H54 (cell line): ENCODE measurements around the gene MBNL1.

Source experiments
- DNase-seq: peaks from one replicate; pipeline ENCODE4 v3.0.0; 2011; ENCODE audit warnings: low spot score, mixed read lengths; ENCODE audit not compliant: insufficient read length
- FAIRE-seq: peaks from 3 replicates; lab custom pipeline; 2011; peaks lifted over from hg19 to GRCh38; lab: Jason Lieb, UNC
- POLR2A ChIP-seq: IDR thresholded peaks from 2 replicates; pipeline ENCODE4 v1.6.1; 2011; ENCODE audit warnings: low read depth, mild to moderate bottlenecking, low read length

MBNL1 gene

DNA sequence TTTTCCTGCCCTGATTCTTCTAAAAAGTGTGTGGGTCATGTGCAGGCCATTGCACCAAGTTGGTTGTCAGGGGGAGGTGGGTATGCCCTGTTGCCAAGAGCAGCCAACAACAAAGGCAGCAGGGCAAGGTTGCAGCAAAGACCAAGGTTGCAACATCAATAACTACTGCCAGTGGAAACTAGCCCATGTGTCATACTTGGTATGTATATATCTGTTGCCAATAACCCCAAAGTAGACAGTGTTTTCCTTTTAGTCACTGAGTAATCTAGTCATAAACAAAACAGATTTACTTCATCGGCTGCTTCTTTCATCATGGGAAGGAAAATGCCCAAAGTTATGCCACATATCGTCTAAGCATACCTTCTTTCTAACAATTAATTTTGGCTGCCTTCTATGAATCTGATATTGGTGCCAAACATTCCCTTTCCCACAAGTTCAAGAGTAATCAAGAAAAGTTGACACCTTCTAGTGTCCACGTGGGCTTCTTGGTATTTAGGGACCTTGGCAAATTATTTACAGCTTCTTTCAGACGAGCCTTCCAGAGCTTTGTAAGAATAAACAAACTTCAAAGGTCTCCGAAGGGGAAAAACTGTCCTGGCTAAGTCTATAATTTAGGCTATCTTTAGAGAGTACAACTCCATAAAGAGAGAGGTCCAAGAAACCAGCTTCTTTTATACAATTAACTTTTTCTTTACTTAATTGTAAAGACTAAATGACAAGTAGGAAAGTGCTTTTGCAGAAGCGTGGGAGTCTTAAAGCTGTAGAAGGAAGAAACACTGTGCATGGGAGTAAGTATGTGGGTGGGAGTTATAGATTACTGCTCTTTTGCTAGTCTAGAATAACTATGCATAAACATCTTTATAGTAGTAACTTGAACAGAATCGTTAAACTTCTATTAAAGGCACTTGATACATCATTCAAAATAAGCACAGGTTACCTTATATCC lies 10.0 kb upstream of the MBNL1 start:
- TF ChIP-seq POLR2A = no peak
- DNase-seq = peak; percentile 38
- peak; percentile 100 for FAIRE-seq

DNA sequence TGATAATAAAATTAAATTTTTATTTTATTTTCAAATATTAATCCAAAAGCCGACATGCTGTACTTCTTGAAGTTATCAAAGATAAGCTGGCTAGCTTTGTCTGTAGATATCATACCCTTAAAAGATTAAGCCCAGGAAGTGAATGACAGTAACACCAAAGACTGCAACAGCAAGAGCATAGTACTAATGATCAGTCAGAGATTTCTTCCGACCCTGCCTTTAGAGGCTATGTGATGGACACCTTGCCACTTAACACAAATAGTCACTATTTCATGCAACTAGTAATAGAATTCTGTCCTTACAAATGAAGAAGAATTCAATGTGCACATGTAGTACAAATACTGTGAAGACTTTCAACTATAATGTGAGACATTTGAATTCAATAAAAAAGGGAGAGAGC lies 9.3 kb upstream of the MBNL1 start:
- no peak for TF ChIP-seq POLR2A
- DNase-seq (no peak), FAIRE-seq (no peak)

DNA sequence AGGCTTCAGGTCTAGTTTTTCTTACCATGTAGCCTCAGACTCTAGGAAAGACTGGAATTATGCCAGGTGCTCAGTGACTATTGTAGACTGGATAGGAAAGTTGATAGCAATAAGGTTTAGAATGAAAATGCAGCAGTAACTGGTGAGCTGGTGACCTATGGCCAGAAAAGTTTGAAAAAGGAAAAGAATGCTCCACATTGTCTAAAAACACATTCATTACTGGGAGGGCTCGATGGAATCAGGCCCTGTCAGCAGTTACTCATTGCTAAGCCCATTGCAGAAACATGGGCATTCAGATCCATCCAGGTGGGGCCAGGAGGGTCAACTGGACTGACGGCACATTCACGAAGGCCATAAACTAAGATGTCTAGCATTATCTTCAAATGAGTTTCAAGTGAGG lies 8.7 kb upstream of the MBNL1 start:
- no peak for TF ChIP-seq POLR2A
- DNase-seq = no peak
- peak; percentile 76 for FAIRE-seq

DNA sequence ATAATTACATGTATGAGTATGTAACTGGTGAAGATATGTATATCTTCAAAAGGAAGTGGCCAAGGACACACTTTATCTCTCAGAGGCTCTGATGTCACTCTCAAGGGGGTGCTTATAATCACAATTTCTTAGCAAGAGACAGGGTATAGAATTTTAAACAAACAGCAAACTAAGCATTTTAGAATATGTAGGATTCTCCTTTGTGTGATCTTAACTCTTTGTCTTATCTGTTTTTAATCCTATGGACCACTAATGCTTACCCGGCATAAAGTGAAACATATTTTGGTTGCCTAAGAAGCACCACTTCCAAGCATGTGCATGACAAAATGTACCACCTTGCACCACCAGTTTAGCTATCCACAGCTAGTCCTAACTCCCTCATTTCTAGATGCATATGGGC lies 8.2 kb upstream of the MBNL1 start:
- TF ChIP-seq POLR2A = no peak
- DNase-seq (no peak), FAIRE-seq (peak; percentile 15)

DNA sequence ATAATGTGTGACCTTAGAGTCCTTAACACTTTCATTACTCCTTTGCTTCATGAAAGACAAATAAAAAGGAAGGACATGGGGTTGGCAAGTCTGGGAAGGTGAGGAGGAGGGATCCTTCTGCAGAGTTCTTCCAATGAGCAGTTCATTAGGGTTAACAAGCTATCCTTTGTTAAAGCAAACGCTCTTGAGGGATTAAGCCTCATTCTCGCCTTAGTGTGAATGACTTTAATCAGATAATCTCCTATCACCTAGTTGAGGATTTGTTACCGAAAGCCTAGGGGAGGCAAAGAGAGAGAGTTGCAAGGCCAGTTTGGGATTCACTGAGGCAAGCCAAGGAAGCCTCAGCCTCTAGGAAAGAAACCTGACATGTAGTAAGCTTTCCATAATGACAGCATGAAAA lies 7.4 kb upstream of the MBNL1 start:
- TF ChIP-seq POLR2A = no peak
- DNase-seq = no peak
- FAIRE-seq = no peak

DNA sequence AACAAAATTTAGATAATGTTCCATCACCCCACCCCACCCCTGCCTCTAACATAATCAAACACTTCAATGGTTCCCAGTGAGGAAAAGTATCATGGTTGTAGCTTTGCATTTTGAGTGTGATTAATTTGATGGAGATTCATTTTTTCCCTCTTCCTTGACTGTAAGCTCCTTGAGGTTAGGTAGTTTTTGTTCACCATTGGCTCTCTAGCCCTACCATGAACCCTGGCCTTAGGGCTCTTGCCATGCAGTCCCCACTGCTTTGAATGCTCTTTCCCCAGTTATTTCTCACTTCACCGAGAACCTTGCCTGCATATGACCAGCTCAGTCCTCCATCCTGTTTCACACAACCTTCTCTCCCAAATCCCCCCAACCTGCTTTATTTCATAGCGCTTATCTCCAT lies 5.0 kb upstream of the MBNL1 start:
- no peak for DNase-seq
- no peak for TF ChIP-seq POLR2A
- no peak for FAIRE-seq

DNA sequence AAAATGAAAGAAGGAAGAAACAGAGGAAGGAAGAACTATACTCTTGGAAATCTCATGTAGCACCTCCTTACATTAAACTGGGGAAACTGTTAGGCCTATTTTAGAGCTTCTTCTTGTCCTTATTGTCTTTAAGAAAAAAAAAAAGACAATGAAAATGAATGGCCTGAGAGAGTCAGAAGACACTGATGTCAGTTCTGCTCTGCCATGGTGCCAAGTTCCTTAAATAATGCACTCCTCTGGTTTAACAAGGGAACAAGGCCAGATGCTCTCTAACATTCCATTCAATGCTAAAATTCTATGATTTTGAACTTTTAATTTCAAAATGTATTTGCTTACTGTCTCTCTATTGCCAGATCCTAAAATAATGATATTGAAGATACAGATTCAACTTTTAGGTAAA lies 4.4 kb upstream of the MBNL1 start:
- no peak for TF ChIP-seq POLR2A
- no peak for FAIRE-seq
- DNase-seq = no peak

DNA sequence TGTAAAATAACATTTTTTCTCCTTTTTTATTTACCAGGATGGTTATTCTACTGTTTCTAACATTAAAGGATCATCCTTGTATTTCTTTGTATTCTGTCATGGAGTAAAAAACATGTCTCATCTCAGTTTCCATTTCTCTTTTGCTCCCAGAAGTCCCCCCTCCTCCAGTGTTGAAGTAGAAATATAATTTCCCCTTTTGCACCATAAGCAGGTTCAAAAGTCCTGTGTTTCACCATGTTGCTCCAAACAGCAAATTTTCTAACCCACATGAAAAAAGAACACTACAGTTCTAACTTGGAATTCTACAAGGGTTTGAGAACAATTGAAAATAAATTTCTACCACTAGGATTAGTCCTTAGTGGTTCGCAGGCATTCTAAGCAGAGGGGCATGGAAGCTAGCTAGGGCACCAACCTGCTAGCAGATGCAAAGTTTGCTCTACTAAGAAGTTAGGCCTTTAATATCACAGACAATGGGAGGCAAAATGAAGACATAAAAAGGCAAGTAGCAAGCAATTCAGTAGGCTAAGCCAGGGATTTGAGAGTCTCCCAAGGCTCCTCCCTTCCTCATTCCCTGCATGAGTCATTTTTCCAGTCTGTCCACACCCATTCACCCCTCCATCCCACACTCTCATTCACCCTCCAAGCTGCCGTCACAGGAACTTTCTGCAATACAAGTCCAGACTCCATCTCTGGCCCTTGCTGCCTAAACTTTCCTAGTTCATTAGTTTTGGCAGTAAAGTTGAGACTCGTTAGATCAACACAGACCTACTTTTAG lies 2.3 kb upstream of the MBNL1 start:
- DNase-seq = peak; percentile 31
- peak; percentile 52; the same call in 1 of the 2 replicates for TF ChIP-seq POLR2A
- FAIRE-seq = peak; percentile 99

DNA sequence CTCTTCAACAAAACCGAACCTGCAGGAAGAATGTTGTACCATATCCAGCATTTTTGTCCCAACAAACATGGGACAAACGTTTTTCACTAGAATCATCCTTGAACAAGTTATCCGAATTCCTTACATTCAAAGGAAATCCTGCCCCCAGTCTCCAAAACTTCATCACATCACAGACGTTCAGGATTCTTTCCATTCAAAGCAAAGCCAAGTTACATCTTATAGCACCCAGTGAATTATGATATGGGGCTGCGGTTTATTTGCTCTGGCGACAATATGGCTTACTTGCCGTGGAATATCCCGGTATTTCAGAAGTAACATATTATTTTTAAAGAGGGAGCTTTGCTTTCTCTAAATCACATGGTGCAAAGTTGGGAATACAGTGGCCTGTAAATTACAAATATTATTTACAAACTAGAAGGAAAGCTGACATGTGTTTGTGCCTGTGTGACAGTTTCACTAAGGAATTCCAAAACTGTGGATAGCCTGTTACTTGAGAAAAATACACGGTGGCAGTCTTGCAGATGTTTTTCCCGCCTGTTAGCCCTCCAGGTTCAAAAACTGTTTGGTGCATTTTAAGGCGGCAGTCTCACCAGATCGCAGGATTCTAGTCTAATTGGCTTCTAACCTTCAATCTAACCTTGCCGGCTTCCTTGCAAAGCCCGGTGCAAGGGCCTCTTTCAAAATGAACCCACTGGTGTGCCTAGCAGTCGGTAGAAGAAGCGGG lies 736 bp upstream of the MBNL1 start:
- TF ChIP-seq POLR2A = no peak
- DNase-seq (no peak), FAIRE-seq (peak; percentile 64)

DNA sequence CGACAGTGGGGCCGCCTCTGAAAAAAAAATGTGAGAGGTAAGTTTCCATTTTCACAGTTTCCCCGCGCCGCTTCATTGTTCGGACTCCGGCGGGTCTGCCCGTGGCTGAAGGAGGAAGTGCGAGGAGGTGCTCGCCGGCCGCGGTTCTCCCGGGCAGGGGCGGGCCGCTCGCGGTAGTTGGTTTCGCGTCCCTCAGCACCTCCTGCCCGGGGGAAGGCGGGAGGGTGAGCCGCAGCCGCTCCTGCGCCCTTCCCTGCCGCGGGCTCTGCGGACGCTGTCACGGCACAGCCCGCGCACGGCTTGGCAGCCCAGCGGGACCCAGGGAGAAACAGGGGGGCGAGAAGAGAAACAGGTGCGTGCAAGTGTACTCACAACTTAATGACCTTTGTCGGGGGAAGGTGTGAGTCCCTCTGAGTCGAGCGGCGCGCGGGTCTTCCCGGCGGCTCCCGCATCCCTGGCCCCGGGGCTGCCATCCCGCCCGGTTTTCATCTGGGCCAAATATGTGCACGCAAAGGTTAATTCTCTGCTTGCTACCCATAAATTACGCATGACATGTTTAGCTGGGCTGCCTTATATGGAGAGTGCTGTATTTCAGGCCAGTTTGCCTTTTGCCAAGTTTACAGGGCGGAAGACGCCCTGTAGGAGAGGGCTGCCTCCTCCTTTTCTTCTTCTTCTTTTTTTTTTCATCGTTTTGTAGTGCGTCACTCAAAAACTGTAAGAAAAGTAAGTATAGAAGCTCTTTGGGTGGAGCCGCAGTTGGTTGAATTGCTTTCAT lies 514 bp downstream of the MBNL1 start:
- DNase-seq (no peak), FAIRE-seq (peak; percentile 38)
- TF ChIP-seq POLR2A = no peak

DNA sequence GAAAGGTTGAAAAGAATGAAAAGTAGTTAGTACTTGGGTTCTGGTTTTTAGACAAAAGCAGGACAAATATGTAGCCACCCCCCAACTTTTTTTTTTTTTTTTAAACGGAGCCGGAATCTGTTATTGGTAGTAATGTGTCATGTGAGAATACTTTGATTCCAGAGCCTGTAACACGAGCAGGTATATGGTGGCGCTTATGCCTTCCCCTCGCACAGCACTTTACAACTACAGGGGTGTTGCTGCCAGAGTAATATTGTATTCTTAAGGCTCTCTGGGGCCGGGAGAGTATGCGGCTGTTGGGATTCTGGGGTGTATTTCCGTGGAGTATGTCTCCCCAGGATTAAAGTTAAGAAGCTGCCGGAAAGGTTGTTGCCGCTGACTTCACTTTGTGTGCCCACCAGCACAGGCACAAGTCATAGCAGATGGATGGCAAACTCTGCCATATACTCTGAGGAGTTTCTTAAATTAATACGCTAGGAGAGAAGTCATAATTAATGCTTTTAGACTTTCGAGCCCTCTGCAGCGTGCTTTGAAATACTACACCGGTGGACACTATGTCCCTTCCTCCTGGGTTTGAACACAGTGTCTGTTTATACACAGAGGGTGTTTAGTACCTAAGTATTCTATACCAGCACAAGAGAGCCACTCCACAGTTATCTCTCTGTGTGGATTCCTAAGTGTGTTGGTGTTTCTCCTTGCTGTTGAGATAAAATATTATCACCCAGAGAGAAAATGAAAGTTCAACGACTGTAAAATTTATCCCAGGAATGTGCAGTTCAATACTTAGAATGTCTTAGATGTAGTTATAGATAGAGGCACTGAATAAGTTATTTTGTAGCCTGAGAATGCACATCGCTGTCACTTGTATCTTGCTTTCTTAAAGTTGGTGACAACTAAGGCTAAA lies 1.4 kb downstream of the MBNL1 start:
- FAIRE-seq (peak; percentile 75), DNase-seq (no peak)
- no peak for TF ChIP-seq POLR2A

DNA sequence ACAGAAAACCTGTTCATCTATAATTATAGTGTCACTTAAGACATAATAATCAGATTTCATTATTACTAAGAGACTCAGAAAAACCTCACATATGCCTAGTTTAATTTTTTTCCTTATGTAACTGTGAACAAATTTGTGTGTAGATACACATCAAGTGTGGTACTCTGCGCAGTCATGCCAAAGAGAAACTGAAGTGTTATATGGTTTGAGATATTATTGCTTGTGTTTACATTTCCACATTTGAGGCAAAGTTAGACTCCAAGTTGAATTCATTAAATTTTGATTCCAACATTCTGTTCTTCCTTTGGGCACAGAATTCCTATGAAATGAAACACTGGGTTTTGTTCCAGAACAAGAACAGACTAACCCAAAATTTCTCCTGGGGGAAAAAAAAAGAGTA lies 2.2 kb downstream of the MBNL1 start:
- DNase-seq = no peak
- TF ChIP-seq POLR2A = no peak
- no peak for FAIRE-seq
